ENCODE data around the gene IGFBP6. TPM values are rescaled to one million over a fixed set of nuclear protein-coding genes. Genes with fewer than 3 reads are reported as not detected.

The IGFBP6 gene
- polyA plus RNA-seq, 2 of the 4 experiments (the other 2 are of a cell fraction): 49.1 to 128 TPM

- DNase-seq (ENCODE audit: low read depth in 1 of 2, low spot score in 1 of 2) (no peak), FAIRE-seq (no peak), ATAC-seq (no peak)
- no peaks in the 10 kb centered on the region for H3K9me3 ChIP-seq
- CTCF ChIA-PET: interaction anchor here (38.0 kb wide), 1 partner anchor 31 kb away, joined by 1424 read pairs; the partner anchor contains the start of genes SPRYD3 and TNS2
- no peak for TF ChIP-seq NPAS2 (CRISPR knock-in tag; IDR thresholded peaks at IDR 0.05; ENCODE audit: borderline replicate concordance)
- 0 out of 4 replicates have a peak, but pooled peaks of 1 of the 2 experiments have one; percentile 31 for TF ChIP-seq CEBPB (IDR thresholded peaks at IDR 0.05)
- peak overlapping the region; percentile 92 to 95; a peak in 4 of 6 replicates for H3K27ac ChIP-seq
- no peak overlapping the region for H3K4me3 ChIP-seq
- 72% methylated on average over 11 of the region's 11 CpGs for WGBS (ENCODE audit: missing lambda C conversion rate)
- peak overlapping the region; percentile 95 for H3K4me2 ChIP-seq
- POLR2A ChIA-PET: interaction anchor here (1.6 to 3.5 kb wide), 2 partner anchors 16 to 17 kb away, joined by 4 to 46 read pairs; partner anchors contain the start of gene SPRYD3
- peaks cover 41% of the 10 kb centered on the region for H3K4me1 ChIP-seq
These were observed 1.3 kb upstream of the IGFBP6 start for GRCh38 chr12:53096089-53096741.

GRCh38 chr12:53096759-53097158, 708 bp upstream of the IGFBP6 start:
- FAIRE-seq (no peak), DNase-seq (ENCODE audit: low read depth in 1 of 2, low spot score in 1 of 2) (no peak), ATAC-seq (no peak)
- CTCF ChIA-PET: interaction anchor here (1.3 to 38.0 kb wide), 2 partner anchors 32 to 101 kb away, joined by 4 to 1424 read pairs; partner anchors contain the start of genes SPRYD3 and TNS2
- no peak for TF ChIP-seq EHMT2 (IDR thresholded peaks at IDR 0.05; ENCODE audit: low read depth)
- TF ChIP-seq HEYL (CRISPR knock-in tag; IDR thresholded peaks at IDR 0.05): no peak
- no peak for TF ChIP-seq HES2 (IDR thresholded peaks at IDR 0.05)
- TF ChIP-seq POLR2AphosphoS2 (conservative IDR thresholded peaks at IDR 0.05; ENCODE audit: low read length): no peak
- TF ChIP-seq RFX5 (IDR thresholded peaks at IDR 0.05): no peak
- TF ChIP-seq, protein P1, sequence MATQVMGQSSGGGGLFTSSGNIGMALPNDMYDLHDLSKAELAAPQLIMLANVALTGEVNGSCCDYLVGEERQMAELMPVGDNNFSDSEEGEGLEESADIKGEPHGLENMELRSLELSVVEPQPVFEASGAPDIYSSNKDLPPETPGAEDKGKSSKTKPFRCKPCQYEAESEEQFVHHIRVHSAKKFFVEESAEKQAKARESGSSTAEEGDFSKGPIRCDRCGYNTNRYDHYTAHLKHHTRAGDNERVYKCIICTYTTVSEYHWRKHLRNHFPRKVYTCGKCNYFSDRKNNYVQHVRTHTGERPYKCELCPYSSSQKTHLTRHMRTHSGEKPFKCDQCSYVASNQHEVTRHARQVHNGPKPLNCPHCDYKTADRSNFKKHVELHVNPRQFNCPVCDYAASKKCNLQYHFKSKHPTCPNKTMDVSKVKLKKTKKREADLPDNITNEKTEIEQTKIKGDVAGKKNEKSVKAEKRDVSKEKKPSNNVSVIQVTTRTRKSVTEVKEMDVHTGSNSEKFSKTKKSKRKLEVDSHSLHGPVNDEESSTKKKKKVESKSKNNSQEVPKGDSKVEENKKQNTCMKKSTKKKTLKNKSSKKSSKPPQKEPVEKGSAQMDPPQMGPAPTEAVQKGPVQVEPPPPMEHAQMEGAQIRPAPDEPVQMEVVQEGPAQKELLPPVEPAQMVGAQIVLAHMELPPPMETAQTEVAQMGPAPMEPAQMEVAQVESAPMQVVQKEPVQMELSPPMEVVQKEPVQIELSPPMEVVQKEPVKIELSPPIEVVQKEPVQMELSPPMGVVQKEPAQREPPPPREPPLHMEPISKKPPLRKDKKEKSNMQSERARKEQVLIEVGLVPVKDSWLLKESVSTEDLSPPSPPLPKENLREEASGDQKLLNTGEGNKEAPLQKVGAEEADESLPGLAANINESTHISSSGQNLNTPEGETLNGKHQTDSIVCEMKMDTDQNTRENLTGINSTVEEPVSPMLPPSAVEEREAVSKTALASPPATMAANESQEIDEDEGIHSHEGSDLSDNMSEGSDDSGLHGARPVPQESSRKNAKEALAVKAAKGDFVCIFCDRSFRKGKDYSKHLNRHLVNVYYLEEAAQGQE (IDR thresholded peaks at IDR 0.05): no peak
- no peak for TF ChIP-seq FOSB (CRISPR knock-in tag; IDR thresholded peaks at IDR 0.05)
- TF ChIP-seq MAFK (IDR thresholded peaks at IDR 0.05; ENCODE audit: partially characterized antibody): no peak
- no peak for TF ChIP-seq HDAC2 (IDR thresholded peaks at IDR 0.05)
- TF ChIP-seq RARB (CRISPR knock-in tag; IDR thresholded peaks at IDR 0.05): no peak
- TF ChIP-seq SMC3 (IDR thresholded peaks at IDR 0.05): no peak
- TF ChIP-seq CHD2 (IDR thresholded peaks at IDR 0.05; ENCODE audit: low read length, partially characterized antibody): no peak
- TF ChIP-seq POLR2A (IDR thresholded peaks at IDR 0.05; ENCODE audit: low read length): no peak
- TF ChIP-seq TP53 (CRISPR knock-in tag; IDR thresholded peaks at IDR 0.05): no peak
- TF ChIP-seq CHD4 (IDR thresholded peaks at IDR 0.05; ENCODE audit: borderline replicate concordance): no peak
- TF ChIP-seq ZSCAN20 (CRISPR knock-in tag; IDR thresholded peaks at IDR 0.05): no peak
- no peak for TF ChIP-seq RAD21 (conservative IDR thresholded peaks at IDR 0.05 in 1 of 2, IDR thresholded peaks at IDR 0.05 in 1 of 2)
- TF ChIP-seq ZFP36 (IDR thresholded peaks at IDR 0.05; ENCODE audit: borderline replicate concordance, partially characterized antibody): no peak
- no peak for TF ChIP-seq HOXB13 (CRISPR knock-in tag; IDR thresholded peaks at IDR 0.05; ENCODE audit: low read depth)
- POLR2A ChIA-PET: interaction anchor here (3.2 to 3.5 kb wide), 2 partner anchors 17 to 31 kb away, joined by 29 to 46 read pairs; partner anchors contain the start of gene SPRYD3
- Histone ChIP-seq H3K9me3 (no peaks in the 10 kb centered on the region), H3K4me3 (peak overlapping the region; percentile 54), H3K27ac (peak overlapping the region; percentile 92 to 95), H3K4me1 (peaks cover 41% of the 10 kb centered on the region), H3K4me2 (peak overlapping the region; percentile 95)
- 80% methylated on average over 9 of the region's 9 CpGs for WGBS (ENCODE audit: missing lambda C conversion rate)

All from A549 (cell line).